Activated naive CD4-positive, alpha-beta T cell treated with anti-CD3 and anti-CD28 coated beads, Interleukin-2, amount 50 U/mL, for 72 hours (primary cell): ENCODE results near the gene TREM2. TPM values are rescaled to one million over a fixed set of nuclear protein-coding genes. Genes with fewer than 3 reads are reported as not detected.
A peak's percentile ranks its signal among the peaks of the same experiment; 100 is the strongest.
"Not testable (repeated sequence)": the region's sequence is repeated elsewhere in the genome, so short reads cannot be mapped to it uniquely, and the experiment has no call there.

Experiments
- ATAC-seq, 2 donors: fragments of 150-1000 bp; cut with Tn5 transposase; 2 replicates each; pipeline ENCODE4 v1.10.0; 2021; ENCODE audit warnings: mild to moderate bottlenecking in 2 of 2, moderate library complexity in 2 of 2
- DNase-seq, 2 donors: peaks; one replicate each; pipeline ENCODE4 v3.0.0; 2021 to 2022; ENCODE audit warnings: low spot score in 2 of 2
- H3K27ac Mint-ChIP-seq, 2 donors: one replicate each; pipeline ENCODE4 v1.8.0; 2022; ENCODE audit warnings: mild to moderate bottlenecking in 2 of 2, mixed read lengths in 2 of 2
- H3K36me3 Mint-ChIP-seq, 2 donors: one replicate each; pipeline ENCODE4 v1.8.0; 2022; ENCODE audit warnings: mixed read lengths in 2 of 2
- H3K9me3 Mint-ChIP-seq, 2 donors: one replicate each; pipeline ENCODE4 v1.8.0; 2022; ENCODE audit warnings: mixed read lengths in 2 of 2
- total RNA-seq, 2 donors: library from RNA; stranded (reverse); gene quantifications; one replicate each; pipeline ENCODE4 v1.2.3, GENCODE V29; 2022

TREM2 gene
- total RNA-seq, 2 donors from 2014 or later: not detected

DNA sequence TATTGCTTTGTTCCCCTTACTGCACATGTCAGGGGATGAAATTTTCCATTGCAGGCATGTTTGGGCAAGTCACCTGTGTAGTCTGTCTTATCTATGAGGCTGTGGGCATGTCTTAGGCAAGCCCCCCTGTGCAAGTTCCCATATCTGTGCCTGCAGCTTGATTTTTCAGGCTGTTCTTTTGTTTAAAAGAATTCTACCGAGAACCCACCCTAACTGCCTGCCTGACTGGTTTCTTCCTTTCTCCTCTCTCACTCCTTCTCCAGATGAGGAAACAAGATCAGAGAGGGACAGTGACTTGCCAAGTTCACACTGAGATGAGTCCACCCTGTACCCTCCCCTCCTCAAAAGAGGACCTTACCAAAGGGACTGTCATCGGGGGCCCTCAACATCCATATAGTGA, 27.1 kb upstream of the TREM2 start:
- Mint-ChIP-seq H3K36me3 (peaks cover 4 to 12% of the 10 kb centered on the region in 2 donors), H3K27ac (peak overlapping the region in 1 of 2 donors; percentile 69), H3K9me3 (peaks cover 4 to 6% of the 10 kb centered on the region in 2 donors)
- ATAC-seq: no peak
- no peak for DNase-seq

DNA sequence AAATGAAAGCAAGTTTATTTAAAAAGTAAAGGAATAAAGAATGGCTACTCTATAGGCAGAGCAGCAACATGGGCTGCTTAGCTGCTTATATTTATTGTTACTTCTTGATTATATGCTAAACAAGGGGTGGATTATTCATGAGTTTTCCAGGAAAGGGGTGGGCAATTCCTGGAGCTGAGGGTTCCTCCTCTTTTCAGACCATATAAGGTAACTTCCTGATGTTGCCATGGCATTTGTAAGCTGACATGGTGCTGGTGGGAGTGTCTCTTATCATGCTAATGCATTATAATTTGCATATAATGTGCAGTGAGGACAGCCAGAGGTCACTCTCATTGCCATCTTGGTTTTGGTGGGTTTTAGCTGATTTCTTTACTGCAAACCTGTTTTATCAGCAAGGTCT, 26.1 kb upstream of the TREM2 start:
- not testable (repeated sequence) for DNase-seq, H3K9me3 Mint-ChIP-seq, ATAC-seq
- Mint-ChIP-seq H3K36me3 (peaks cover 4 to 12% of the 10 kb centered on the region in 2 donors), H3K27ac (peak overlapping the region in 1 of 2 donors; percentile 69)

DNA sequence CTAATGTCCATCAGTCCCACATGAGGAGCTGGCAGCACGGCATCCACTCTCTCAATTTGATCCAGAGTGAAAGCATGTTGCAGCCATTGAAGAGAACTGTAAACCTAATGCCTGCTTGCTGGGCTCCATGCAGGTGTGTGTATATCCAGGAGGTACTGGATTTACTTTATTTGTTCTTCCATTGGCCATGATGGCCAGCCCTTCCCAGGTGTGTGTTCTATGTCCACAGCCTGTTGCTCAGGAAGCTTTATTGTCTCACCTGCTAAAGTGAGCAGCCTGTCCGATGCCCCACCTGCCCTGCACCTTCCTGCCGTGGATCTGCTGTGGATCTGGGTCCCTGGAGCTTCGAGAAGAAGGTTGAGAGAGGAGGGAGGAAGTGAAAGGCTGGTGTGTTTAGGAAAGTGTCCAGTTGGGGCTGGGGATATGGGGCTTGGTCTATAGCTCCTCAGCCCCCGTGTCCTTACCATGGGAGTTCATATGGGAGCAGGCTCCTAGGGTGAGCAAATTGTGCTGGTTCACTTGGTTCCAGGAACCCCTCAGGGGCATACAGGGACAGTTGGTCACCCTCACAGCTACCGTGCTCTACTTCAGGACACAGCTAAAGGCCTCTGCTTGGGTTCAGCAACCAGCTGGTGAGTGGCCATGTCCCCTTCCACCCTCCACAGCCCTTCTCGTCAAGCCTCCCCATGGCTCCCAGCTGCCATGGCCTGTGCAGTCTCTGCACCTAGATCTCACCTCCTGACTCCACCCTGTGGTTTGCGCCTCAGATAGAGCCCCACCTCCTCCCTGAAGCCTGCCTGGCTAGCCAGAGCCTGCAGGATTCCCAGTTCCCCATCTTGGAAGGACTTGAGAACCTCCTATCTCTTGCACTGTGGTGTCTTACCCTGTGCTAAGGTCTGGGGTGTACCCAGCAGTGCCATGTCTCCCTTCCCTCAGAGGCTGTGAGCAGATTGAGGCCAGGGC, 25.3 kb upstream of the TREM2 start:
- peaks cover 4 to 6% of the 10 kb centered on the region in 2 donors for H3K9me3 Mint-ChIP-seq
- DNase-seq (no peak), ATAC-seq (no peak)
- peaks cover 4 to 12% of the 10 kb centered on the region in 2 donors for H3K36me3 Mint-ChIP-seq
- H3K27ac Mint-ChIP-seq: no peak overlapping the region

DNA sequence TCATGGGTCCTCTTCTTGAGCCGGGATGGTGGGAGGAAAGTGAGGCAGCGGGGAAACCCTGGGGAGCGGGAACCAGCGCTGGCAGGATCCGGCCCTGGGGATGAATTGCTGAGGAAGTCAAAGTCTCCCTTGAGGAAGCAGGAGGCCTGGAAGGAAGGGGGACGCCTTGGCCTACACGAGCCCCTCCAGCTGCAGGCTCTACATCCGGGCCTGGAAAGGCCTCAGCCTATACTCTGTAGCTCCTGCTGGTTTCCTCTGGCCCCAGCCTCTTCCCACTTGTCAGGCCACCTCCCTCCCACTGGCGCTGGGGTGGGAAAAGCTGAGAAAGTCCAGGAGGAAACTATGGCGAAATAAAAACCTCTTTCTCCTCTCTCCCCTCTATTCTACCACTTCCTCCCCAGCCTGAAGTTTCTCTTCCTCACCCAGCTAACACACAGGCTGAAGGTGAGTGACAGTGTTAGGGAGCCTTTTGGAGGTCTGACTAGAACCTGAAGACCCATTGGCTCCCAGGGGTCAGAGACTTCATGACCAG, 23.2 kb upstream of the TREM2 start:
- peaks cover 4 to 6% of the 10 kb centered on the region in 2 donors for H3K9me3 Mint-ChIP-seq
- H3K27ac Mint-ChIP-seq: peak overlapping the region; percentile 17 to 33
- no peak for ATAC-seq
- H3K36me3 Mint-ChIP-seq: peaks cover 4 to 12% of the 10 kb centered on the region in 2 donors
- no peak for DNase-seq

DNA sequence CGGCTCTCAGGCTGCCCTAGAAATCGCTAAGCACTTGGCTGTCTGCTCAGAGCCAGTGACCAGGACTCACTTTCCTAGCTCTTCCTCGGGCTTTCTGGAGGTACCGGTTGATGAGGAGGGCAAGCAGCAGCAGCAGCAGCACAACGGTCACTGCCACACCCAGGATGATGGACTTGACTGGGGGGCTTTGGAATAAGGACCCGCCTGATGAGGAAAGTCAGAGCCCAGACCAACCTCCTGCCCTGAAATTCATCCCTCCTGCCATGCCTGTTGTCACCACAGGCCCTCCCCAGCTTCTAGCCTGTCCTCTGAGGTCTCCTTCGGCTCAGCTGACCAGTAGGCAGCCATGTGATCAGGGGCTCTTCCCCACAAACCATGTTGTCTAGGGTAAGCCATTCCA, 21.8 kb upstream of the TREM2 start:
- no peak for ATAC-seq
- peaks cover 4 to 6% of the 10 kb centered on the region in 2 donors for H3K9me3 Mint-ChIP-seq
- peaks cover 4 to 6% of the 10 kb centered on the region in 2 donors for H3K36me3 Mint-ChIP-seq
- H3K27ac Mint-ChIP-seq: no peak overlapping the region
- no peak for DNase-seq

DNA sequence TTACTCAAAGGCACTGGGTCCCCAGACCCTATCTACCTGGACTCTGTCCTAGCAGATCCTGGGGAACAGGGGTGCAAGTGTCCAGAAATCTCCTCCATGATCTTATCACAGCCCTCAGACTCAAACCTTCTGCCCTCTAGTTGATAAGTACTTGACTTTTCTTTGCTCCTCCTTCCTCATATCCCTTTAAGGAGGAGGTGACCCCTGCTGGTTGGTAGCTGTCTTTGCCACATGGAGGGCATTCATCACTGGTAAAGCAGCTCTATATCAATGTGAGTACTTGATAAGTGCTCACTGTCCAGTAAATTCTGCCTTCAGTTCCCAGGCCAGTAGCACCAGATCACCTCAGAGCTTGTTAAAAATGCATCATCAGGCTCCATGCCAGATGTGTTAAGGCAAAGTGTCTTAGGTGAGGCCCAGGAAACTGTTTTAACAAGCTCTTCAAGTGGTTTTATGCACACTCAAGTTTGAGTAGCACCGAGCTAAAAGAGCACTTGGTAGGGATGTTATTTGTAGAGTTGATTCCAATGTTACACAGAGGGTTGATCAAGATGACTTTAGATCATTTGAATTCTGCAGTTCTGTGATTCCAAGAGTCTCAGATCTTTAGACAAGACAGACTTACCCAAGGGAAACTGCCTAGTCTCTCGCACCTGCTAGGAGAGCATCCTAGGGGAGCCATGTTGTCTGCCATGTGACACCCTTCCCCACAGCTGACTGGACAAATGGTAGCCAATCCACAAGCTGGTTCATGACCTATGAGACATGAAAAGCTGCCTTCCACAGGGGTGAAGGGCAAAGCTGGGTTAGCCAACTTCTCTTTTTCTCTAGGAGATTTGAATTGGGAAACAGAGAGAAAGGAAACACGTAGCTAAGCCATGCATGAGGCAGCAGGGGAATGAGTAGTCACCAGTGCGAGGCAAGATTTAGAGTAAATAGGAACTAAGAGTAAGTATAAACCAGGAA, 19.4 kb upstream of the TREM2 start:
- H3K27ac Mint-ChIP-seq: peak overlapping the region; percentile 1 to 67
- DNase-seq (peak in 1 of 2 donors; percentile 54), ATAC-seq (peak; percentile 80 to 95)
- no peaks in the 10 kb centered on the region for H3K9me3 Mint-ChIP-seq
- no peaks in the 10 kb centered on the region for H3K36me3 Mint-ChIP-seq

DNA sequence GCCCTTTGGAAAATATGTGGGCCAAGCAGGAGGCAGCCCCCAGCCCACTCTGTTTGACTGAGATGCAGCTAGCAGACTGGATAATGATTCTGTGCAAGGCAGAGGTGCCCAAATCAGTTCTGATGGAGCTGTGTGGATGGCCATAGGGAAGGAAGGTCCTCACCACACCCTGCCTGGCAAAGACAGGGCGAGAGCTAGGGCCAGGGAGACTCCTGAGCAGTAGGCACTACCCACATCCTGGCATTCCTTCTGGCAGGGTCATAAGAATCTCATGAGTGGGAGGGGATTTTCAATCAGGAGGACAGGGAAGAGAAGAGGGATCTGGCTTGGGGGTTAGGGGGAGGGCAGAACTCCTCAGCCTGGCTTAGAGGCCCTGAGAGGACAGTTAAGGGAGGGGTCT, 18.6 kb upstream of the TREM2 start:
- ATAC-seq: peak in 1 of 2 donors; percentile 10
- DNase-seq: no peak
- Mint-ChIP-seq H3K9me3 (no peaks in the 10 kb centered on the region), H3K27ac (peak overlapping the region in 1 of 2 donors; percentile 67), H3K36me3 (no peaks in the 10 kb centered on the region)

DNA sequence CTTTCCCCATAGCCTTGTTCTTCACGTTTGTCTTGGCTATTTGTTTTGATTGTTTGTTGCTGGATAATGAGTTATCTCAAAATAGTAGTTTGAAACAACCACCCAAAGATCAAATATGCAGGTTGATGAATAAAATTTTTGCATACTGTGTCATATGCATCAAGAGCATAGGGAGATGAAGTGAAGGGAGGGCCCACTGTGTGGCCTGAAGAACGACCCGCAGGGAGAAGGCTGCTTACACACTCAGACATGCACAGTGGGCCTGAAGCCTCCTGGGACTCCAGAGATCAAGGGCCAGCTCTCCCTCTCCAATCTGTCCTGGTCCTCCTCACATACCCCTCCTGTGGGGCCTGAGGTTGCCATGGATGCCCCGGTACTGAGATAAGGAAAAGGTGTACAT, 16.2 kb upstream of the TREM2 start:
- no peaks in the 10 kb centered on the region for H3K9me3 Mint-ChIP-seq
- ATAC-seq: no peak
- H3K36me3 Mint-ChIP-seq: no peaks in the 10 kb centered on the region

DNA sequence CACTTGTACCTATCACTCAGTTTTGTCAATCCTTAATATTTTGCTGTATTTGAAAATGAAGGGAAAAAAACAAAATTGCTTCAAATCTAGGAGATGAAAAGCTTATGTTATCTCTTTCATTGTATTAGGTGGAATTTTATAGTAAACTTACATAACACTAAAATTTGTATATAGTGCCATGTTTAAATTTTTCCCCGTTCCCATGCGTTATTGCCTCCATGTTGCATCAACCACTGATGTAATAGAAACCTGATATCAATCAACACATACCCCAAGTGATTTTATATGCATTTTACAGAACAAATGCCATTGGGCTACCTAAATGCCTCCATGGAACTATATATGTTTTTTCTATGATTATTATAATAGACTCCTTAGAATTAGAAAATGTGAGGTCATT, 14.8 kb upstream of the TREM2 start:
- no peak for DNase-seq

More for the DNA sequence above, 16.2 kb upstream of the TREM2 start:
- no peak for DNase-seq
- H3K27ac Mint-ChIP-seq: no peak overlapping the region

DNA sequence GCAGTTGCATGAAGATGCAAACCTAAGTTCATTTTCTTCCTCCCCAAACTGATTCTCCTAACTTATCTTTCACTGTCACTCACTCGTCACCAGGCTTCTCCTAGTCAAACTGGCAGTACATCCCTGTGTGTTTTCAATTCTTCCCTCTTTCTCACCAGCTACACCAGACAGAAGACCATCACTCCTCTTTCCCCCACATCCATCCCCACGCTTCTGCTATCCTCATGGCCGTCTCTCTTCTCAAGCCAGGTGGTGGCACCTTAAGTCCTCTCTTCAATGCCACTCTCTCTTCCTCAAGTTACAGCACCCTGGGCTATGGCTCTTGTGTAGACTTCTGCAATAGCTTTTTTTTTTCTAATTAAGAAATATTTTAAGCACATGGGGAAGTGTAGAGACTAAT, 14.4 kb upstream of the TREM2 start:
- no peak overlapping the region for H3K27ac Mint-ChIP-seq
- ATAC-seq (no peak), DNase-seq (no peak)
- no peaks in the 10 kb centered on the region for H3K9me3 Mint-ChIP-seq
- no peaks in the 10 kb centered on the region for H3K36me3 Mint-ChIP-seq

More for the DNA sequence above, 14.8 kb upstream of the TREM2 start:
- no peak for ATAC-seq
- Mint-ChIP-seq H3K36me3 (no peaks in the 10 kb centered on the region), H3K27ac (no peak overlapping the region), H3K9me3 (no peaks in the 10 kb centered on the region)

DNA sequence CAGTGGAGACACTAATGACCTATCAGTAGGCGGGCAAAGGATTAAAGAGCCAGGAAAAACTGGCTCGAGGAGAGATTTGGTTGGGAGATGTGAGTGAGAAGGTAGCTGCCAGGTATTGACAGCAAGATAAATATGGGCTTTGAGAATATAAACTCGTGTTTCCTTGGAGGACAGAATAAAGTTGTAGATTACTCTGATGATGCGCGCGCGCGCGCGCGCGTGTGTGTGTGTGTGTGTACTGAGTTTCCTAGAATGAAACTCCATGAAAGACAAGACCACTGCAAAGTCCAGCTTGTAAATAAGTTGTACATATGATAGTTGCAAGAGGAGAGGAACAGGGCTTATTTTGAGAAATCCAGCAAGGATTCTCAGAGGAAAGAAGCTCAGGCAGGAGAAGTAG, 13.3 kb upstream of the TREM2 start:
- no peak for ATAC-seq
- DNase-seq: no peak
- Mint-ChIP-seq H3K27ac (no peak overlapping the region), H3K36me3 (no peaks in the 10 kb centered on the region), H3K9me3 (no peaks in the 10 kb centered on the region)

DNA sequence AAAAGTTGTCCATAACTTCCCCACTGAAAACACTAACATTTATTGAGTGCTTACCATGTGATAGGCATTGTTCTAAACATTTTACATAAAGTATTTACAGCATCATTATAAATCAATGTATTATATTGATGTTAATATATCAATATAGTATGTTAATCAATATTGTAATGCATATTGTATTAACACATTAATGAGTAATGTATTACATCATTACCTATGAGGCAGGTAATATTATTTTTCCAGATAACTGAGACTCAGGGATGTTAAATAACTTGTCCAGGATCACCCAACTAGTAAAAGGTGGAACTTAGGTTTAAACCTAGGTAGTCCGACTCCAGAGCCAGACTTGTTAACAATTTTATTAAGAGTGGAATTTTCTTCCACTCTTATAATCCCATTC, 12.2 kb upstream of the TREM2 start:
- no peak for ATAC-seq
- DNase-seq: no peak
- no peak overlapping the region for H3K27ac Mint-ChIP-seq

DNA sequence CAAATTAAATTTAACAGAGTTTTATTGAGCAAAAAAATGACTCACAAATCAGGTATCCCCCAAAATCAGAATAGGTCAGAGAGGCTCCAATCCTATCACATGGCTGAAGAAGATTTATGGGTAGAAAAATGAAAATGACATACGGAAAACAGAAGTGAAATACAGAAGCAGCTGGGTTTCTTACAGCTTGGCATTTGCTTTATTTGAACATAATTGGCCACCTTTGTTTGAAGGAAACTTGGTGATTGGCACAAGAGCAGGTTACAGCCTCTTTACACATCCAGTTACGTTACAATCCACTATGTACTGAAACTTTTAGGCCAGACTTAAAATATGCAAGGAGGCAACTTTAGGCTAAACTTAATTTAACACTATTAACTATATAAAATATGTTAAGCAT, 11.7 kb upstream of the TREM2 start:
- DNase-seq (no peak), ATAC-seq (no peak)
- Mint-ChIP-seq H3K36me3 (no peaks in the 10 kb centered on the region), H3K27ac (no peak overlapping the region), H3K9me3 (no peaks in the 10 kb centered on the region)

More for the DNA sequence above, 12.2 kb upstream of the TREM2 start:
- Mint-ChIP-seq H3K9me3 (no peaks in the 10 kb centered on the region), H3K36me3 (no peaks in the 10 kb centered on the region)

DNA sequence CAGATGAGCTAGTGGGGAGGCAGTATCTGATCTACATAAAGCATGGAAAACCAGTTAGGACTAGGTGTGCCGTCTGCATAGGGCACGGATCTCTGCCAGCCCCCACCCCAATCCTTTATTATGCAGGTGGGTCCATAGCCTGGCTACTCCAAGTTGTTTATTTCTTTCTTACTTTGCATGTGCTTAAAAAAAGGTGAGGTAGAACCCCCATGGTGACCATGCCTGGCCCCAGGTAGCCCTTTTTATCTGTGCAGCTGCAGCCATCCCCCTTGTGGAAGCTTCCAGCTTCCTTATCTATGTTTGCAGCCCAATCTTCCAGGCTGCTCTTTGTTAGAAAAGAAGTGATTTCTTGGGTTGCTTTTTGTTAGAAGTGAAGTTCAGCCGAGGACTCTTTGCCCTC, 9.0 kb upstream of the TREM2 start:
- H3K36me3 Mint-ChIP-seq: no peaks in the 10 kb centered on the region
- H3K27ac Mint-ChIP-seq: no peak overlapping the region

DNA sequence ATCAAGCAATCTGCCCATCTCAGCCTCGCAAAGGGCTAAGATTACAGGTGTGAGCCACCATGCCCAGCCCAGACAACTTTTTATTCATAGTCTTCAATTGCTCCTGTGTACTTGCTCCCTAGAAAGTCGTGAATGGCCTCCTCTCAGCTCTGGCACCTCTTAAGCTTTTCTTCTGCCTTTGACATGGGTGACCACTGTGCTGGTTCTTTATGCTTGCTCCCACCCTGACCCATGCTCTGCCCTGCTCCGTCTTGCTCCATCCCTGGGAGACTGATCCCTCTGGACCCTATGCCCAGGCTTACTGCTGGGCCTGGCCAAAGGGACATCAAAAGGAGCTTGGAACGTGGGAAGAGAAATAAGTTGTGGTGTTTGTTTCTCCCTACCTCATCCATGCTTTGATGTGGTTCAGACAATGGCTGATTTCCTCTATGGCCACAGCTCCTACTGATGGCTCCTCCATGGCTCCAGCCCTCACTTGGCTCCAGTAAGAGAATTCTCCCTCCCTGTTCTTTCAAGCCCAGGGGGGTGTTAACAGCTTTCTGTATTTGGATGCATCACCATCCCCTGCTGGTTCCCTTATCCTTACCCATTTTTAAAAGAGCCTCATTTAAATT, 7.7 kb upstream of the TREM2 start:
- no peaks in the 10 kb centered on the region for H3K36me3 Mint-ChIP-seq
- no peak overlapping the region for H3K27ac Mint-ChIP-seq
- no peaks in the 10 kb centered on the region for H3K9me3 Mint-ChIP-seq

More for the DNA sequence above, 9.0 kb upstream of the TREM2 start:
- ATAC-seq (no peak), DNase-seq (no peak)
- H3K9me3 Mint-ChIP-seq: no peaks in the 10 kb centered on the region

More for the DNA sequence above, 7.7 kb upstream of the TREM2 start:
- DNase-seq (no peak), ATAC-seq (no peak)
